Activated gamma-delta T cell treated with Interleukin-2 at 50 U/mL for 16 hours (primary cell): ENCODE measurements around the gene FTCDNL1.

ENCODE experiments used
- DNase-seq: peaks from one replicate; pipeline ENCODE4 v3.0.0-alpha.2; 2020

FTCDNL1 gene

GRCh38 chr2:199738727-199739412 lies 112.1 kb downstream of the FTCDNL1 start:
- no peak for DNase-seq

DNA sequence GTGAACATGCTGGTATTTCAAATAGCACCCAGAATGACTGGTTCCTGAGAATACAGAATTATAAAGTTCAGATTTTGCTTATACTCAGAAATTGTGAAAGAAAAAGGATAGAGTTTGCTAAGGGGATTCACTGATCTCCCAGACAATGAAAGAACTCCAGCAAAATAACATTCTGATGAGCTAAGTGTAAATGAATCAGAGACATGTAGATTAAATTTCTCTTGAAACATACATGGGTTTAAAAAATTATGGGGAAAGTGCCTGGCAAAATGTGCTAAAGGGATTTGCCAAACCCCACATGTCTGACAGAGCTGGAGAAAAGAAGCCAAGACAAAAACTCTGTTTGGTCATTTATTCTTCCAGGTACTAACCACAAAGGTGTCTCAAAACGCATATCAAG lies 116.3 kb downstream of the FTCDNL1 start:
- DNase-seq, result no peak

- no peak for DNase-seq
These were observed 117.0 kb downstream of the FTCDNL1 start for GRCh38 chr2:199734011-199734410.

DNA sequence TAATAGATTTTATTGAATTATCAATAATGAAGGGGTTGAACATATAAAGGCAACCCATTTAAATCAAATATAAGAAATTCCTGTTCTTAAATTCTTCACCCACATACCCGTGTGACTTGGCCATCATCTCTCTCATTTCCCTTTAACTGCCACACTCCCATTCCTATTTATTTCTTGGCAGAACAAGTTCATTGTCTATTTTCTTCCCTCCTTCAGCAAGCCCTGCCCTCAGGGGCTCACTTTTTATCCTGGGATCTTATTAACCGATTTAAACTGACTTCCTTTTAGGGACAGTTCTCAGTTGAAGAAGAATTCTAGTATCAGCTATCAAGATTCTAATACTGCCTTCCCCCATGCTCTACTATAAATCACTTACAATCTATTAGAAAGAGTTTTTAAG lies 123.2 kb downstream of the FTCDNL1 start:
- no peak for DNase-seq

GRCh38 chr2:199727306-199727705 lies 123.7 kb downstream of the FTCDNL1 start:
- no peak for DNase-seq

- DNase-seq, result no peak
These were observed 132.9 kb downstream of the FTCDNL1 start for GRCh38 chr2:199718074-199718473.

DNA sequence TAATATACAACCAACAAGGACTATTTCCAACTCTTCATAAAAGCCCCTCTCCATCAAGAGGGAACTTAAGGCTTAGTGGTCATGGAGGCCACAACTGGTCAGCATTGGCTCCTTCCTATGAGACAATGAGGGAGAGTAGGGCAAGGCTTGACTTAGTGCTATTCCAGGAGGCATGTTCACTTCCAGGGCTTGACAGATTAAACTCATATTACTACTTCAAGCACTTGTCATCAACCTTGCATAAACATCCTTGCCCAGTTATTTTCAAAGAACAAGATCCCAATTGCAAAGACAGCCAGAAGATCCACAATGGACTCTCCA lies 133.4 kb downstream of the FTCDNL1 start:
- DNase-seq, result no peak

- no peak for DNase-seq
These were observed 134.0 kb downstream of the FTCDNL1 start for GRCh38 chr2:199716807-199717586.

DNA sequence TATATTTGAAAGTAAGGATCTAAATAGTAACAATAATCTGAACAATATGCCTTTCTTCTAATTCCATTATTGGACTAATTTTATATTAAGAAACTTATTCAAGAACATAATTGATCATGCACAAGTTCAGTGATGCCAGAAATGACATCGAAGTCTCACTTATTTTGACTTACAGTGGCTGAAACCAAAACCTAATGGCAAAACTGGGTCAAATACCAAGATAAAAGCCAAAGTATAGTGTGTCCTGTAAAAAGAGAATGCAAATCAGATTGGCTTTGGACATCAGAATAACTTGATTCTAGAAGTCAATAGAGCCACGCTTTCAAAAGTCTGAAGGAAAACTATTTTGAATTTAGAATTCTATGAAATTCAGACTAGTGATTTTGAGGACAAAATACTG lies 137.2 kb downstream of the FTCDNL1 start:
- no peak for DNase-seq

DNA sequence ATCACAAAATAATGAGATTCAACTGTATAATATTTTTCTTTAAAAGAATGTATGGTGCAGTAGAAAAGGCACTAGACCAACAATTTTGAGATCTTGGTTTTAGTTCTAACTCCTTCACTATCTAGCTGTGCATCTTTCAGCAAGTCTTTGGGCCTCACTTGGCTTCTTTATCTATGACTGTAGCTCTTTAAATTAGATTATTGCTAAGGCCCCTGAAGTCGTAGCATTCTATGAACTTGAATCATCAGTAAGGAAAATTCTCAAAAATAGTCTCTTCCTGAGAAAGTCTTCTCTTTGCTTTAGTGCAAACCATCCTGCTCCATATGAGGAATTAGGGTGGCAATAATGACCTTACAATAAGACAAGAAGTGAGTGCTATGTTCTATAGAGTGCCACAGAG lies 140.4 kb downstream of the FTCDNL1 start:
- no peak for DNase-seq
